Stimulated activated CD4-positive, alpha-beta T cell treated with anti-CD3 and anti-CD28 coated beads, TNF-alpha, amount 100 ng/mL, for 48 hours (primary cell): ENCODE data around the gene LYRM1.

Source experiments
- DNase-seq, 3 donors: peaks; one replicate each; pipeline ENCODE4 v3.0.0-alpha.2; 2020; ENCODE audit warnings: low read depth in 3 of 3

The LYRM1 gene

GRCh38 chr16:20871941-20872815 is 28.4 kb upstream of the LYRM1 start:
- DNase-seq: no peak

- DNase-seq: no peak
Observed at GRCh38 chr16:20873331-20873730, 27.2 kb upstream of the LYRM1 start.

GRCh38 chr16:20874088-20874581 is 26.4 kb upstream of the LYRM1 start:
- DNase-seq: no peak

GRCh38 chr16:20875355-20875650 is 25.3 kb upstream of the LYRM1 start:
- DNase-seq: no peak

- DNase-seq: no peak
Observed at GRCh38 chr16:20878682-20879147, 21.9 kb upstream of the LYRM1 start.

GRCh38 chr16:20879175-20880040 is 21.2 kb upstream of the LYRM1 start:
- DNase-seq: no peak

GRCh38 chr16:20880867-20881502 is 19.6 kb upstream of the LYRM1 start:
- DNase-seq: no peak

- DNase-seq: no peak
Observed at GRCh38 chr16:20881503-20881878, 19.1 kb upstream of the LYRM1 start.

GRCh38 chr16:20883554-20884239 is 16.9 kb upstream of the LYRM1 start:
- no peak for DNase-seq

GRCh38 chr16:20884240-20884556 is 16.4 kb upstream of the LYRM1 start:
- DNase-seq: no peak

GRCh38 chr16:20886320-20886719 is 14.3 kb upstream of the LYRM1 start:
- no peak for DNase-seq

- no peak for DNase-seq
Observed at GRCh38 chr16:20887207-20887606, 13.4 kb upstream of the LYRM1 start.

- no peak for DNase-seq
Observed at GRCh38 chr16:20889625-20890275, 10.8 kb upstream of the LYRM1 start.

- no peak for DNase-seq
Observed at GRCh38 chr16:20894388-20894787, 6.2 kb upstream of the LYRM1 start.

GRCh38 chr16:20897253-20897897 is 3.2 kb upstream of the LYRM1 start:
- DNase-seq: no peak

GRCh38 chr16:20897922-20898321 is 2.6 kb upstream of the LYRM1 start:
- DNase-seq: no peak

- no peak for DNase-seq
Observed at GRCh38 chr16:20899071-20899470, 1.5 kb upstream of the LYRM1 start.

- DNase-seq: no peak
Observed at GRCh38 chr16:20899477-20900298, 883 bp upstream of the LYRM1 start.

- no peak for DNase-seq
Observed at GRCh38 chr16:20901068-20901435, 481 bp downstream of the LYRM1 start.
